OCI-LY7 (cell line): ENCODE data around the gene ASB15.

Experiments
- EZH2phosphoT487 ChIP-seq: fragments of 200-600 bp; sonication (generic); IDR thresholded peaks from 2 replicates; pipeline ENCODE4 v1.6.1; 2018; ENCODE audit warnings: low read depth, borderline replicate concordance, mild to moderate bottlenecking, mixed run types, antibody characterized with exemption, low read length, moderate library complexity, mixed read lengths
- TF ChIP-seq, protein P1 (sequence below): fragments of 200-600 bp; sonication (generic); conservative IDR thresholded peaks from 2 replicates; pipeline ENCODE4 v1.5.1; 2014; ENCODE audit warnings: mild to moderate bottlenecking, antibody characterized with exemption, low read length, moderate library complexity, mixed read lengths

DNA sequence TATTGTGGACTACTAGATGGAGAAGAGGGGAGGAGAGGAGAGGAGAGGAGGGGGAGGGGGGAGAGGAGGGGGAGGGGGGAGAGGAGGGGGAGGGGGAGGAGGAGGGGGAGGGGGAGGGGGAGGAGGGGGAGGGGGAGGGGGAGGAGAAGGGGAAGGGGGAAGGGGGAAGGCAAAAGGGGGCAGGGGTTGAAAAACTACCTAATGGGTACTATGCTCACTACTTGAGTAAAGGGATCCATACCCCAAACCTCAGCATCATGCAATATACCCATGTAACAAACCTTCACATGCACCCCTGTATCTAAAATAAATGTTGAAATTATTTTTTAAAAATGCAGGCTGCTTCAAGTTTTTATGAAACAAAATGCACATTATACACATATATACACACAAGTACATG, 39.0 kb downstream of the ASB15 start:
- TF ChIP-seq, protein P1, sequence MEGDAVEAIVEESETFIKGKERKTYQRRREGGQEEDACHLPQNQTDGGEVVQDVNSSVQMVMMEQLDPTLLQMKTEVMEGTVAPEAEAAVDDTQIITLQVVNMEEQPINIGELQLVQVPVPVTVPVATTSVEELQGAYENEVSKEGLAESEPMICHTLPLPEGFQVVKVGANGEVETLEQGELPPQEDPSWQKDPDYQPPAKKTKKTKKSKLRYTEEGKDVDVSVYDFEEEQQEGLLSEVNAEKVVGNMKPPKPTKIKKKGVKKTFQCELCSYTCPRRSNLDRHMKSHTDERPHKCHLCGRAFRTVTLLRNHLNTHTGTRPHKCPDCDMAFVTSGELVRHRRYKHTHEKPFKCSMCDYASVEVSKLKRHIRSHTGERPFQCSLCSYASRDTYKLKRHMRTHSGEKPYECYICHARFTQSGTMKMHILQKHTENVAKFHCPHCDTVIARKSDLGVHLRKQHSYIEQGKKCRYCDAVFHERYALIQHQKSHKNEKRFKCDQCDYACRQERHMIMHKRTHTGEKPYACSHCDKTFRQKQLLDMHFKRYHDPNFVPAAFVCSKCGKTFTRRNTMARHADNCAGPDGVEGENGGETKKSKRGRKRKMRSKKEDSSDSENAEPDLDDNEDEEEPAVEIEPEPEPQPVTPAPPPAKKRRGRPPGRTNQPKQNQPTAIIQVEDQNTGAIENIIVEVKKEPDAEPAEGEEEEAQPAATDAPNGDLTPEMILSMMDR: no peak
- TF ChIP-seq EZH2phosphoT487: no peak
